ENCODE measurements around the gene SLC35E2B. TPM values are rescaled to one million over a fixed set of nuclear protein-coding genes. Genes with fewer than 3 reads are reported as not detected.

SLC35E2B gene
- total and polyA plus RNA-seq, 2 of the 13 experiments (the other 11 are each of a cell fraction or from before 2014, with no cell fraction given): 14.1 to 19.7 TPM

- TF ChIP-seq NFAT5 (CRISPR knock-in tag; IDR thresholded peaks at IDR 0.05): no peak
- no peak for TF ChIP-seq HNF1A (IDR thresholded peaks at IDR 0.05; ENCODE audit: low read depth)
- no peak for TF ChIP-seq HNF1A (CRISPR knock-in tag; IDR thresholded peaks at IDR 0.05; ENCODE audit: borderline replicate concordance)
- TF ChIP-seq ZNF12 (CRISPR knock-in tag; IDR thresholded peaks at IDR 0.05): no peak
- TF ChIP-seq ATF7-NPFF (CRISPR knock-in tag; IDR thresholded peaks at IDR 0.05; ENCODE audit: low read depth): no peak
- TF ChIP-seq JARID2 (CRISPR knock-in tag; IDR thresholded peaks at IDR 0.05; ENCODE audit: insufficient replicate concordance): no peak
- peak; percentile 84; the same call in 1 of the 2 replicates for TF ChIP-seq ZBTB38 (CRISPR knock-in tag; IDR thresholded peaks at IDR 0.05)
- no peak for TF ChIP-seq DMTF1 (CRISPR knock-in tag; IDR thresholded peaks at IDR 0.05)
- no peak for TF ChIP-seq ZNF878 (CRISPR knock-in tag; IDR thresholded peaks at IDR 0.05)
- TF ChIP-seq ZNF17 (CRISPR knock-in tag; IDR thresholded peaks at IDR 0.05): no peak
Measured at GRCh38 chr1:1680031-1680911, 12.3 kb downstream of the SLC35E2B start (continued).

Data from HepG2 (cell line).